Caco-2 (cell line): ENCODE measurements around the gene ITSN2. TPM values are rescaled to one million over a fixed set of nuclear protein-coding genes. Genes with fewer than 3 reads are reported as not detected.
"Not testable (repeated sequence)": the region's sequence is repeated elsewhere in the genome, so short reads cannot be mapped to it uniquely, and the experiment has no call there.

ENCODE experiments used
- BruUV-seq: library from RNA; stranded (reverse); fragments of 400-500 nt; replicated peaks from 2 replicates; lab custom pipeline; 2021; lab: Mats Ljungman, UMichigan
- CTCF ChIA-PET: fragments of 300-600 bp; sonication (Branson Sonifier 250); formaldehyde crosslinking; loops from one replicate; lab custom pipeline; 2022; ENCODE audit warnings: antibody characterized with exemption; lab: Charles Lee
- POLR2A ChIA-PET: fragments of 300-600 bp; sonication (Branson Sonifier 250); formaldehyde crosslinking; loops from one replicate; lab custom pipeline; 2022; ENCODE audit warnings: antibody characterized with exemption; lab: Charles Lee
- DNase-seq, 2 experiments: peaks; one replicate each; pipeline versions ENCODE4 v3.0.0 to v3.0.0-alpha.2; 2020 to 2022
- H3K27me3 ChIP-seq: replicated peaks from 2 replicates; pipeline ENCODE4 v1.6.0; 2011; ENCODE audit warnings: low read length; ENCODE audit not compliant: control insufficient read depth, insufficient read depth
- H3K36me3 ChIP-seq: 2 replicates; pipeline ENCODE4 v1.5.1; 2011; ENCODE audit warnings: low read length; ENCODE audit not compliant: control insufficient read depth, insufficient read depth
- H3K4me1 ChIP-seq: fragments of 250-450 bp; sonication (Bioruptor Pico); 2 replicates; pipeline ENCODE4 v1.5.1; 2020; ENCODE audit warnings: mild to moderate bottlenecking
- H3K4me3 ChIP-seq: 2 replicates; pipeline ENCODE4 v1.5.1; 2011; ENCODE audit warnings: low read depth, mild to moderate bottlenecking, control low read depth, low read length
- H3K9me3 ChIP-seq: fragments of 250-450 bp; sonication (Bioruptor Pico); 2 replicates; pipeline ENCODE4 v1.5.1; 2020; ENCODE audit warnings: mild to moderate bottlenecking, moderate library complexity
- H3K27ac Mint-ChIP-seq: one replicate; pipeline ENCODE4 v1.8.0; 2022; ENCODE audit warnings: mixed read lengths; ENCODE audit not compliant: unreplicated experiment
- H3K27me3 Mint-ChIP-seq: one replicate; pipeline ENCODE4 v1.8.0; 2022; ENCODE audit warnings: mixed read lengths; ENCODE audit not compliant: insufficient read depth, unreplicated experiment
- H3K36me3 Mint-ChIP-seq: one replicate; pipeline ENCODE4 v1.8.0; 2022; ENCODE audit warnings: mild to moderate bottlenecking, mixed read lengths; ENCODE audit not compliant: insufficient read depth, unreplicated experiment
- H3K4me1 Mint-ChIP-seq: one replicate; pipeline ENCODE4 v1.8.0; 2022; ENCODE audit warnings: low read depth, mixed read lengths; ENCODE audit not compliant: unreplicated experiment
- H3K4me3 Mint-ChIP-seq: one replicate; pipeline ENCODE4 v1.8.0; 2022; ENCODE audit warnings: mild to moderate bottlenecking, moderate library complexity, mixed read lengths; ENCODE audit not compliant: unreplicated experiment
- H3K9me3 Mint-ChIP-seq: one replicate; pipeline ENCODE4 v1.8.0; 2022; ENCODE audit warnings: mixed read lengths; ENCODE audit not compliant: unreplicated experiment
- intact Hi-C: fragments of 100-400 bp; cut with micrococcal nuclease; formaldehyde crosslinking; loops from one replicate; pipeline ENCODE4 v1.10.0; 2022; ENCODE audit not compliant: unreplicated experiment
- total RNA-seq: library from RNA; stranded (reverse); gene quantifications from 2 replicates; pipeline ENCODE4 v1.2.3, GENCODE V29; 2022
- TF ChIP-seq, protein P1 (sequence below), 2 experiments: fragments of 200-600 bp in 1 of 2; IDR thresholded peaks; 1 replicate in 1 of 2; 2 replicates in 1 of 2; pipeline versions ENCODE4 v1.5.1 to v1.8.0; 2011 to 2022; ENCODE audit warnings: antibody characterized with exemption in 1 of 2, control low read depth in 1 of 2, inconsistent platforms in 1 of 2, low read depth in 1 of 2, low read length in 1 of 2, mild to moderate bottlenecking in 1 of 2, moderate library complexity in 1 of 2; ENCODE audit not compliant: insufficient read depth in 1 of 2, severe bottlenecking in 1 of 2, unreplicated experiment in 1 of 2

ITSN2 gene
- total RNA-seq, 1 experiment from 2014 or later, result 49.4 TPM

DNA sequence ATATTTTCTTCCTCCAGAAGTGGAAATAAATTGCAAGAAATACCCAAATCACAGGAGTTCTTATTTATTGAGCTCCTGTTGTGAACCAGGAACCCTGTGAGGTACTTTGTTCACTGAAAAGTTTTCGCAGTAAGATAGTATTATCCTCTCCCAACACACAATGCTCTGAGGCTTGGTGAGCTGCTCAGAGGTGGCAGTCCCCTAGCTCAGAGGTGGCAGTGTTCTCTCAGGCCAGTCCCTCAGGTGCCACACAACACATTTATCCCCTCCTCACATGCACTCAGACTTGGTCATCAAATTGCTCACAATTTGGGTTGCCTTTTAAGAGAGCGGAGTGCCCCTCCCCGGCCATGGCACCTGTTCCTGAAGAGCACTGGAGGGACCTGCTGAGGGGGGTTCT lies 159.5 kb downstream of the ITSN2 start:
- no peaks in the 10 kb centered on the region for H3K36me3 Mint-ChIP-seq
- H3K9me3 ChIP-seq, result no peaks in the 10 kb centered on the region
- no peak overlapping the region for H3K27ac Mint-ChIP-seq
- H3K4me3 ChIP-seq, result no peak overlapping the region
- TF ChIP-seq, protein P1, sequence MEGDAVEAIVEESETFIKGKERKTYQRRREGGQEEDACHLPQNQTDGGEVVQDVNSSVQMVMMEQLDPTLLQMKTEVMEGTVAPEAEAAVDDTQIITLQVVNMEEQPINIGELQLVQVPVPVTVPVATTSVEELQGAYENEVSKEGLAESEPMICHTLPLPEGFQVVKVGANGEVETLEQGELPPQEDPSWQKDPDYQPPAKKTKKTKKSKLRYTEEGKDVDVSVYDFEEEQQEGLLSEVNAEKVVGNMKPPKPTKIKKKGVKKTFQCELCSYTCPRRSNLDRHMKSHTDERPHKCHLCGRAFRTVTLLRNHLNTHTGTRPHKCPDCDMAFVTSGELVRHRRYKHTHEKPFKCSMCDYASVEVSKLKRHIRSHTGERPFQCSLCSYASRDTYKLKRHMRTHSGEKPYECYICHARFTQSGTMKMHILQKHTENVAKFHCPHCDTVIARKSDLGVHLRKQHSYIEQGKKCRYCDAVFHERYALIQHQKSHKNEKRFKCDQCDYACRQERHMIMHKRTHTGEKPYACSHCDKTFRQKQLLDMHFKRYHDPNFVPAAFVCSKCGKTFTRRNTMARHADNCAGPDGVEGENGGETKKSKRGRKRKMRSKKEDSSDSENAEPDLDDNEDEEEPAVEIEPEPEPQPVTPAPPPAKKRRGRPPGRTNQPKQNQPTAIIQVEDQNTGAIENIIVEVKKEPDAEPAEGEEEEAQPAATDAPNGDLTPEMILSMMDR (IDR thresholded peaks at IDR 0.05; ENCODE audit: insufficient read depth in 1 of 2, low read depth in 1 of 2, low read length in 1 of 2, severe bottlenecking in 1 of 2, unreplicated experiment in 1 of 2), result no peak
- no TSS peak for BruUV-seq
- ChIA-PET POLR2A (no interaction called here), CTCF (no interaction called here)
- no peak overlapping the region for H3K4me3 Mint-ChIP-seq
- H3K4me1 Mint-ChIP-seq, result no peaks in the 10 kb centered on the region
- H3K4me1 ChIP-seq, result no peaks in the 10 kb centered on the region
- no peaks in the 10 kb centered on the region for H3K27me3 ChIP-seq
- no peaks in the 10 kb centered on the region for H3K9me3 Mint-ChIP-seq
- intact Hi-C loops, result no loop called here
- H3K36me3 ChIP-seq, result no peaks in the 10 kb centered on the region
- no peak for DNase-seq
- H3K27me3 Mint-ChIP-seq, result peaks cover 7% of the 10 kb centered on the region

DNA sequence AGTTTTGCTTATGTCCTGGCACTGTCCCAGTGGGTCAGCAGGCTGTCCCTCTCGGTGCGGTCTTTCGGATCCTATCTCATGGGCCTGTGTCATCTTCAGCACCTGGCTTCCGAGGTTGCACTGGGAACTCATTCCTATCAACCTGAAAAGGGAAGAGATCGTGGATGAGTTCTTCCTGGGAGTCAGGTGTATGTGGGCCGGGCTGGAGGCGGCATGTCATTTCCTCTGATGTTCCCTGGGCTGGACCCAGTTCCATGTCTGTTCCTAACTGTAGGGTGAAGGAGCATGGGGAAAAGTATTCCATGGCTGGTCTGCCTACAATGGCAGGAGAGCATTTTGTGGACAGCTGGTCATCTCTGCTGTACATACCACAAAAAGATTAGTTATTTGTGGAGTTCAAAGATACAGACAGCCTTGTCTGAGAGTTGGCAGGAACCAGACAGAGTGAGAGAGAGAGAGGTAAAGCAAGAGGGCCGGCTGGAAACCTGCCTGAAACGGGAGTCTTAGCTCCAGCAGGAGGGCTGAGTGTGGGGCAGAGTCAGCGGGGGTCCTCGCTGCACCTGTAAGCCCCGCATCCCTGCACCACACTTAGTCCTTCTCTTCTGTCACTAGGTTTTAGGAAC lies 160.3 kb downstream of the ITSN2 start:
- Histone ChIP-seq H3K36me3 (no peaks in the 10 kb centered on the region), H3K4me3 (no peak overlapping the region), H3K4me1 (no peaks in the 10 kb centered on the region), H3K9me3 (no peaks in the 10 kb centered on the region), H3K27me3 (no peaks in the 10 kb centered on the region)
- Mint-ChIP-seq H3K4me1 (no peaks in the 10 kb centered on the region), H3K27ac (no peak overlapping the region), H3K4me3 (no peak overlapping the region), H3K27me3 (peaks cover 7% of the 10 kb centered on the region), H3K36me3 (no peaks in the 10 kb centered on the region), H3K9me3 (no peaks in the 10 kb centered on the region)
- BruUV-seq, result no TSS peak
- no peak for DNase-seq
- CTCF ChIA-PET, result no interaction called here
- TF ChIP-seq, protein P1 (IDR thresholded peaks at IDR 0.05; ENCODE audit: insufficient read depth in 1 of 2, low read depth in 1 of 2, low read length in 1 of 2, severe bottlenecking in 1 of 2, unreplicated experiment in 1 of 2), result no peak
- intact Hi-C loops, result no loop called here
- POLR2A ChIA-PET, result no interaction called here

DNA sequence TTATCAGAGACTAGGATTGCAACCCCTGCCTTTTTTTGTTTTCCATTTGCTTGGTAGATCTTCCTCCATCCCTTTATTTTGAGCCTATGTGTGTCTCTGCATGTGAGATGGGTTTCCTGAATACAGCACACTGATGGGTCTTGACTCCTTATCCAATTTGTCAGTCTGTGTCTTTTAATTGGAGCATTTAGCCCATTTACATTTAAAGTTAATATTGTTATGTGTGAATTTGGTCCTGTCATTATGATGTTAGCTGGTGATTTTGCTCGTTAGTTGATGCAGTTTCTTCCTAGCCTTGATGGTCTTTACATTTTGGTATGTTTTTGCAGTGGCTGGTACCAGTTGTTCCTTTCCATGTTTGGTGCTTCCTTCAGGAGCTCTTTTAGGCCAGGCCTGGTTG lies 163.1 kb downstream of the ITSN2 start:
- H3K27ac Mint-ChIP-seq, H3K27me3 Mint-ChIP-seq, POLR2A ChIA-PET, H3K36me3 Mint-ChIP-seq, BruUV-seq, H3K4me1 ChIP-seq, H3K27me3 ChIP-seq, H3K9me3 ChIP-seq, CTCF ChIA-PET, H3K4me1 Mint-ChIP-seq, H3K4me3 Mint-ChIP-seq, H3K36me3 ChIP-seq, H3K4me3 ChIP-seq, H3K9me3 Mint-ChIP-seq, DNase-seq, intact Hi-C loops: not testable (repeated sequence)
